HepG2 (cell line): ENCODE data around the gene HBEGF. TPM values are rescaled to one million over a fixed set of nuclear protein-coding genes. Genes with fewer than 3 reads are reported as not detected.

Experiments used
- ATAC-seq: fragments of 200-7000 bp; cut with Tn5 transposase; 3 replicates; pipeline ENCODE4 v1.9.1; 2020; ENCODE audit warnings: mild to moderate bottlenecking, moderate library complexity
- BruUV-seq: library from RNA; stranded (reverse); fragments of 400-500 nt; replicated peaks from 2 replicates; lab custom pipeline; 2021; lab: Mats Ljungman, UMichigan
- CTCF ChIA-PET: fragments of 300-600 bp; formaldehyde crosslinking; extraction: SDS; loops from one replicate; lab custom pipeline; 2021; ENCODE audit warnings: low total read pairs, inconsistent platforms, low intra/inter-chr PET ratio; lab: Yijun Ruan, JAX
- POLR2A ChIA-PET: fragments of 350-600 bp; sonication (Branson Sonifier 250); formaldehyde crosslinking; loops from one replicate; lab custom pipeline; 2020; ENCODE audit warnings: antibody characterized with exemption, inconsistent platforms; lab: Yijun Ruan, JAX
- DNase-seq: peaks from one replicate; pipeline ENCODE4 v3.0.0-alpha.2; 2015; ENCODE audit warnings: low spot score
- FAIRE-seq: peaks from 3 replicates; lab custom pipeline; 2011; peaks lifted over from hg19 to GRCh38; lab: Jason Lieb, UNC
- H2AFZ ChIP-seq: one replicate; pipeline ENCODE4 v1.6.1; 2011; ENCODE audit warnings: low read length, inconsistent platforms
- H3K27ac ChIP-seq: fragments of 300-600 bp; 3 replicates; pipeline ENCODE4 v1.8.0; 2011; ENCODE audit warnings: mixed run types, mild to moderate bottlenecking, mixed read lengths, low read length, inconsistent platforms; ENCODE audit not compliant: insufficient read depth; ENCODE audit errors: extremely low read length
- H3K27me3 ChIP-seq, 2 experiments: fragments of 200-600 bp in 1 of 2; 2 replicates in 1 of 2; 3 replicates in 1 of 2; pipeline versions ENCODE4 v1.6.0 to v1.8.0; 2011; ENCODE audit warnings: low read length in 2 of 2, mild to moderate bottlenecking in 2 of 2, moderate library complexity in 2 of 2, inconsistent platforms in 1 of 2; ENCODE audit not compliant: insufficient read depth in 2 of 2, control insufficient read depth in 1 of 2
- H3K36me3 ChIP-seq, 2 experiments: fragments of 200-600 bp in 1 of 2; replicated peaks in 1 of 2; 2 replicates in 1 of 2; 3 replicates in 1 of 2; pipeline versions ENCODE4 v1.5.1 to v1.8.0; 2011; ENCODE audit warnings: low read length in 2 of 2, inconsistent platforms in 1 of 2; ENCODE audit not compliant: insufficient read depth in 2 of 2, control insufficient read depth in 1 of 2
- H3K4me1 ChIP-seq: 2 replicates; pipeline ENCODE4 v1.5.1; 2012; ENCODE audit warnings: low read length, inconsistent platforms; ENCODE audit not compliant: insufficient read depth
- H3K4me2 ChIP-seq: 2 replicates; pipeline ENCODE4 v1.6.0; 2011; ENCODE audit warnings: low read depth, low read length, inconsistent platforms
- H3K4me3 ChIP-seq, 3 experiments: fragments of 200-600 bp in 1 of 3; sonication (generic), shearing (Covaris generic) in 1 of 3; replicated peaks in 1 of 3; 2 replicates each; pipeline ENCODE4 v1.5.1; 2011 to 2016; ENCODE audit warnings: low read length in 3 of 3, inconsistent platforms in 2 of 3, low read depth in 2 of 3, mild to moderate bottlenecking in 2 of 3, control low read depth in 1 of 3, mixed read lengths in 1 of 3; ENCODE audit not compliant: insufficient read depth in 1 of 3
- H3K79me2 ChIP-seq: one replicate; pipeline ENCODE4 v1.6.1; 2011; ENCODE audit warnings: low read length, inconsistent platforms; ENCODE audit not compliant: insufficient read depth
- H3K9ac ChIP-seq: 2 replicates; pipeline ENCODE4 v1.6.0; 2011; ENCODE audit warnings: mild to moderate bottlenecking, low read depth, low read length, inconsistent platforms; ENCODE audit not compliant: insufficient read depth
- H3K9me3 ChIP-seq: 2 replicates; pipeline ENCODE4 v1.5.1; 2012; ENCODE audit warnings: mild to moderate bottlenecking, low read length
- H4K20me1 ChIP-seq: 2 replicates; pipeline ENCODE4 v1.6.0; 2011; ENCODE audit warnings: inconsistent platforms, mild to moderate bottlenecking, low read length, moderate library complexity; ENCODE audit not compliant: insufficient read depth
- MED8 ChIP-seq: sonication (generic); formaldehyde crosslinking; IDR thresholded peaks from 2 replicates; pipeline ENCODE4 v1.8.1; 2023; ENCODE audit warnings: mild to moderate bottlenecking, missing genetic modification reagents; ENCODE audit not compliant: insufficient replicate concordance
- PAXIP1 ChIP-seq: sonication (generic); formaldehyde crosslinking; conservative IDR thresholded peaks from 2 replicates; pipeline ENCODE4 v1.4.0; 2020; ENCODE audit warnings: mild to moderate bottlenecking, missing genetic modification reagents, moderate library complexity
- PCBP1 ChIP-seq: fragments of 200-400 bp; formaldehyde crosslinking; IDR thresholded peaks from 2 replicates; pipeline ENCODE4 v1.6.1; 2017; ENCODE audit warnings: mild to moderate bottlenecking, low read depth, low read length, borderline replicate concordance
- WGBS: methylation state at CpG from one replicate; pipeline ENCODE4 v1.1.6; 2017; ENCODE audit warnings: low lambda C conversion rate; 5-methylcytosine and 5-hydroxymethylcytosine counted together
- in situ Hi-C: cut with HindIII; loops from 2 replicates; pipeline ENCODE4 v1.10.0; 2017; ENCODE audit warnings: low pct_unique_long_range_greater_than_20kb; ENCODE audit not compliant: extremely low pct_ligation_motif_present
- intact Hi-C: fragments of 100-400 bp; cut with micrococcal nuclease; formaldehyde crosslinking; loops from one replicate; pipeline ENCODE4 v1.10.0; 2022; ENCODE audit not compliant: unreplicated experiment
- polyA plus RNA-seq, 8 experiments: library from polyadenylated mRNA; depleted of rRNA in 3 of 8; stranded (reverse) in 7 of 8; unstranded in 1 of 8; fragments of >200 nt; fragmentation: Illumina TruSeq in 4 of 8; extraction: Trizol in 4 of 8; gene quantifications; 2 replicates each; pipeline versions ENCODE4 v1.2.1 to v1.2.3, GENCODE V29; 2011 to 2016; ENCODE audit warnings: low read depth in 4 of 8, missing spikeins in 1 of 8, mixed read lengths in 1 of 8; ENCODE audit not compliant: insufficient read depth in 1 of 8
- total RNA-seq, 5 experiments: library from RNA; depleted of rRNA; stranded (reverse); fragments of >200 nt; fragmentation: Illumina TruSeq; extraction: Trizol; gene quantifications; 2 replicates each; pipeline ENCODE4 v1.2.3, GENCODE V29; 2016; ENCODE audit warnings: low read depth in 1 of 5
- TF ChIP-seq, protein P1 (sequence below): sonication (generic); formaldehyde crosslinking; IDR thresholded peaks from 2 replicates; pipeline ENCODE4 v1.4.0; 2020; ENCODE audit warnings: mild to moderate bottlenecking, missing genetic modification reagents

HBEGF gene
- total and polyA plus RNA-seq, 2 of the 13 experiments (the other 11 are each of a cell fraction or from before 2014, with no cell fraction given), result 1.7 to 5.0 TPM

DNA sequence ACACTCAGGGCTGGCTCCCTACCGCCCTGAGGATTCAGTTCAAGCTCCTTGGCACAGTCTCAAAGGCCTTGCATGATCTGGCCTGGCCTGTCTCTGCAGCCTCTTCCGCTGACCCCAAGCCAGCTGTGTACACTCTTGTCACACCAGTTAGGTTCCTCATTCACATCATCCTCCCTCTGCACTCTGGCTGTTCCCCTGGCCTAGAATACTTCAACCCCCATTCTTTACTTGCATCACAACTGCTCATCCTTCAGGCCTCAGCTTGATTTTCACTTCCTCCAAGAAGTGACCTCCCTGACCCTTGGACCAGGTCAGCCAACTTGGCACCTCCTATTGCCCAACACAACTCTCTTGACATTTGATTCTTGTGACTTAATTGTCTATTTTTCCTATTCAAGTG, 24.6 kb downstream of the HBEGF start (continued):
- TF ChIP-seq, protein P1, sequence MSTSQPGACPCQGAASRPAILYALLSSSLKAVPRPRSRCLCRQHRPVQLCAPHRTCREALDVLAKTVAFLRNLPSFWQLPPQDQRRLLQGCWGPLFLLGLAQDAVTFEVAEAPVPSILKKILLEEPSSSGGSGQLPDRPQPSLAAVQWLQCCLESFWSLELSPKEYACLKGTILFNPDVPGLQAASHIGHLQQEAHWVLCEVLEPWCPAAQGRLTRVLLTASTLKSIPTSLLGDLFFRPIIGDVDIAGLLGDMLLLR (CRISPR knock-in tag), result no peak

DNA sequence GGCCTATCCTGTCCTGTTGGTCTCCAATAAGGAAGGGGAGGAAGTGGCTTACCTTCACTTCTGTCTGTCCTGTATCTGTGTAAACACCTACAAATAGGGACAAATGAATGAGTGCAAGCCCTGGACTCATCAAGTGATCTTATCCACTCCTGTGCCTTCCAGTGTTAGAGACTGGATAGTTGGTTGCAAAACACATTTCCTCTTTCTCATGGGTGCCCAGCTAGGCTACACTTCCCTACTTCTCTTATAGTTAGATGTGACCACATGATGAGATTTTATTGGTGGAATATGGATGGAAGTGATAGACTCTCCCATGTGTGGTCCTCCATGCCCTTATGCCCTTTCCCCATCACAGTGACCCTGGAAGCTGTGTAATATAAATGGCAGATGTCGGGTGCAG, 26.6 kb downstream of the HBEGF start:
- no peak overlapping the region for H3K27ac ChIP-seq
- intact Hi-C loops (no loop called here), in situ Hi-C loops (no loop called here)
- no peaks in the 10 kb centered on the region for H3K36me3 ChIP-seq
- no peak overlapping the region for H3K4me2 ChIP-seq
- ATAC-seq (no peak), FAIRE-seq (no peak), DNase-seq (no peak)
- H4K20me1 ChIP-seq, result no peaks in the 10 kb centered on the region
- BruUV-seq, result no TSS peak
- no peak overlapping the region for H3K9ac ChIP-seq
- H3K4me3 ChIP-seq, result no peak overlapping the region
- ChIA-PET POLR2A (interaction anchor here (1.6 kb wide), 1 partner anchor 26 kb away, joined by 5 read pairs; the partner anchor contains the start of gene HBEGF), CTCF (no interaction called here)
- no peak overlapping the region for H2AFZ ChIP-seq
- 86% methylated on average over 1 of the region's 1 CpG for WGBS
- H3K4me1 ChIP-seq, result peaks cover 42% of the 10 kb centered on the region
- no peaks in the 10 kb centered on the region; a peak in 2 of 5 replicates for H3K27me3 ChIP-seq
- no peak for TF ChIP-seq MED8 (CRISPR knock-in tag)
- TF ChIP-seq PCBP1, result no peak
- TF ChIP-seq PAXIP1 (CRISPR knock-in tag), result no peak
- H3K9me3 ChIP-seq, result no peaks in the 10 kb centered on the region
- no peaks in the 10 kb centered on the region for H3K79me2 ChIP-seq
